ENCODE measurements around the gene TPX2.

- no peak for TF ChIP-seq CTCF (IDR thresholded peaks at IDR 0.05 in 2 of 3, conservative IDR thresholded peaks at IDR 0.05 in 1 of 3; ENCODE audit: control insufficient read depth in 2 of 3, extremely low read depth in 1 of 3, insufficient read depth in 1 of 3, low read depth in 3 of 3, low read length in 3 of 3)
- no peak for TF ChIP-seq RCOR1 (conservative IDR thresholded peaks at IDR 0.05; ENCODE audit: low read depth, low read length)
- TF ChIP-seq SREBF2 (IDR thresholded peaks at IDR 0.05; ENCODE audit: low read length), result no peak
- no peak for TF ChIP-seq REST (IDR thresholded peaks at IDR 0.05; ENCODE audit: low read depth, low read length)
- no peak for TF ChIP-seq CBX5 (IDR thresholded peaks at IDR 0.05; ENCODE audit: low read depth)
- TF ChIP-seq POLR2AphosphoS5 (IDR thresholded peaks at IDR 0.05; ENCODE audit: low read length), result no peak
- no peak for TF ChIP-seq SMAD5 (IDR thresholded peaks at IDR 0.05; ENCODE audit: low read depth)
- no peak for TF ChIP-seq SMC3 (IDR thresholded peaks at IDR 0.05; ENCODE audit: borderline replicate concordance, low read length)
- no peak for TF ChIP-seq ELK1 (IDR thresholded peaks at IDR 0.05; ENCODE audit: low read depth, low read length)
- no peak for TF ChIP-seq CHD4 (IDR thresholded peaks at IDR 0.05)
- TF ChIP-seq E2F4 (IDR thresholded peaks at IDR 0.05; ENCODE audit: low read depth, low read length), result no peak
- no peak for TF ChIP-seq SP1 (IDR thresholded peaks at IDR 0.05; ENCODE audit: low read depth, low read length)
- no peak for TF ChIP-seq SIX5 (IDR thresholded peaks at IDR 0.05; ENCODE audit: low read depth, low read length, severe bottlenecking)
Observed at GRCh38 chr20:31820228-31820627, 81.1 kb downstream of the TPX2 start.
